ENCODE measurements around the gene DSCAM. TPM values are rescaled to one million over a fixed set of nuclear protein-coding genes. Genes with fewer than 3 reads are reported as not detected.

DSCAM gene
- total RNA-seq, 2 experiments from 2014 or later = not detected

GRCh38 chr21:39968010-39968409 lies 878.9 kb downstream of the DSCAM start:
- H3K4me3 ChIP-seq (ENCODE audit: low read length) = no peak overlapping the region
- H3K36me3 Mint-ChIP-seq (ENCODE audit: low read depth) = no peaks in the 10 kb centered on the region
- no peak for TF ChIP-seq CTCF (IDR thresholded peaks at IDR 0.05)
- no peaks in the 10 kb centered on the region for H3K4me1 ChIP-seq (ENCODE audit: insufficient read depth, low read length)
- CTCF ChIA-PET = no interaction called here
- H3K27ac Mint-ChIP-seq = no peak overlapping the region
- peaks cover 4% of the 10 kb centered on the region for H3K9me3 Mint-ChIP-seq
- DNase-seq (no peak), ATAC-seq (ENCODE audit: poor library complexity) (no peak)
- intact Hi-C loops (cut with DNase I, micrococcal nuclease) = no loop called here
- H3K4me3 Mint-ChIP-seq = no peak overlapping the region
- no peaks in the 10 kb centered on the region for H3K4me1 Mint-ChIP-seq (ENCODE audit: low read depth)
- H3K27me3 Mint-ChIP-seq = no peaks in the 10 kb centered on the region
- H3K27me3 ChIP-seq (ENCODE audit: control insufficient read depth in 1 of 2, insufficient read depth in 2 of 2, low read length in 2 of 2) = no peaks in the 10 kb centered on the region
- H3K9me3 ChIP-seq (ENCODE audit: control insufficient read depth in 1 of 2, insufficient read depth in 1 of 2, low read length in 2 of 2) = peaks cover 6 to 10% of the 10 kb centered on the region in 2 experiments
- POLR2A ChIA-PET = no interaction called here
- H3K27ac ChIP-seq (ENCODE audit: low read depth in 1 of 2, low read length in 2 of 2) = no peak overlapping the region
- H3K36me3 ChIP-seq (ENCODE audit: insufficient read depth, low read length) = no peaks in the 10 kb centered on the region

- intact Hi-C loops (cut with DNase I, micrococcal nuclease) = no loop called here
- Mint-ChIP-seq H3K27me3 (no peaks in the 10 kb centered on the region), H3K4me1 (ENCODE audit: low read depth) (no peaks in the 10 kb centered on the region), H3K36me3 (ENCODE audit: low read depth) (no peaks in the 10 kb centered on the region), H3K9me3 (peaks cover 9% of the 10 kb centered on the region), H3K4me3 (no peak overlapping the region), H3K27ac (no peak overlapping the region)
- H3K27me3 ChIP-seq (ENCODE audit: control insufficient read depth in 1 of 2, insufficient read depth in 2 of 2, low read length in 2 of 2) = no peaks in the 10 kb centered on the region
- H3K4me1 ChIP-seq (ENCODE audit: insufficient read depth, low read length) = no peaks in the 10 kb centered on the region
- ChIA-PET POLR2A (no interaction called here), CTCF (no interaction called here)
- no peak for TF ChIP-seq CTCF (IDR thresholded peaks at IDR 0.05)
- ATAC-seq (ENCODE audit: poor library complexity) (no peak), DNase-seq (no peak)
- H3K9me3 ChIP-seq (ENCODE audit: control insufficient read depth in 1 of 2, insufficient read depth in 1 of 2, low read length in 2 of 2) = peaks cover 6 to 9% of the 10 kb centered on the region in 2 experiments
- no peaks in the 10 kb centered on the region for H3K36me3 ChIP-seq (ENCODE audit: insufficient read depth, low read length)
- no peak overlapping the region for H3K4me3 ChIP-seq (ENCODE audit: low read length)
- H3K27ac ChIP-seq (ENCODE audit: low read depth in 1 of 2, low read length in 2 of 2) = no peak overlapping the region
Measured at GRCh38 chr21:39966786-39967185, 880.2 kb downstream of the DSCAM start.

GRCh38 chr21:39965026-39965425 lies 881.9 kb downstream of the DSCAM start:
- intact Hi-C loops (cut with DNase I, micrococcal nuclease) = no loop called here
- no peak for TF ChIP-seq CTCF (IDR thresholded peaks at IDR 0.05)
- Mint-ChIP-seq H3K9me3 (peaks cover 12% of the 10 kb centered on the region), H3K36me3 (ENCODE audit: low read depth) (no peaks in the 10 kb centered on the region), H3K4me3 (no peak overlapping the region), H3K4me1 (ENCODE audit: low read depth) (no peaks in the 10 kb centered on the region), H3K27ac (no peak overlapping the region), H3K27me3 (no peaks in the 10 kb centered on the region)
- Histone ChIP-seq H3K27ac (ENCODE audit: low read depth in 1 of 2, low read length in 2 of 2) (no peak overlapping the region), H3K9me3 (ENCODE audit: control insufficient read depth in 1 of 2, insufficient read depth in 1 of 2, low read length in 2 of 2) (peaks cover 6 to 9% of the 10 kb centered on the region in 2 experiments), H3K27me3 (ENCODE audit: control insufficient read depth in 1 of 2, insufficient read depth in 2 of 2, low read length in 2 of 2) (no peaks in the 10 kb centered on the region), H3K36me3 (ENCODE audit: insufficient read depth, low read length) (no peaks in the 10 kb centered on the region), H3K4me3 (ENCODE audit: low read length) (no peak overlapping the region), H3K4me1 (ENCODE audit: insufficient read depth, low read length) (no peaks in the 10 kb centered on the region)
- DNase-seq (no peak), ATAC-seq (ENCODE audit: poor library complexity) (no peak)
- POLR2A ChIA-PET = no interaction called here
- CTCF ChIA-PET = no interaction called here
